ENCODE results near the gene NBAS.

Gene NBAS

DNA sequence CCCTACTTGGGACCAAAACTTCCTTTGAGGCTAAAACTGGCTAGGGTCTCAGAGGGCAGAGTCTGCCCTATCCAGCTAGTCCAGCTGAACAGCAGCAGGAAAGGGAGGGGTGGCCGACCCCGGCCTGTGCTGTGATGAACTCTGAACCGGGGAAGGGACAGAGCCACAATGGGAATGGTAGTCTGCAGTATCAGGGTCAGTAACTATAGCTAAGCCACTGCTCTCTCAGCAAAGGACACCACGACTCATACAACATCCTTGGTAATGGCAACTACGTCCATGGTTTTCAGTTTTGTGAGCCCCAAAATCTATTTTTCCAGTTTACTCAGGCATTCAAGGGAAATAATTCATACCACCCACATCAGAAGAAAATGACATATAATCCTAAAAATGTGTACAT, 75.2 kb downstream of the NBAS start (continued):
- TF ChIP-seq ZNF658 (tag by site-specific recombination; IDR thresholded peaks at IDR 0.05) (no peak), ZNF16 (tag by site-specific recombination; IDR thresholded peaks at IDR 0.05; ENCODE audit: low read depth) (no peak)

DNA sequence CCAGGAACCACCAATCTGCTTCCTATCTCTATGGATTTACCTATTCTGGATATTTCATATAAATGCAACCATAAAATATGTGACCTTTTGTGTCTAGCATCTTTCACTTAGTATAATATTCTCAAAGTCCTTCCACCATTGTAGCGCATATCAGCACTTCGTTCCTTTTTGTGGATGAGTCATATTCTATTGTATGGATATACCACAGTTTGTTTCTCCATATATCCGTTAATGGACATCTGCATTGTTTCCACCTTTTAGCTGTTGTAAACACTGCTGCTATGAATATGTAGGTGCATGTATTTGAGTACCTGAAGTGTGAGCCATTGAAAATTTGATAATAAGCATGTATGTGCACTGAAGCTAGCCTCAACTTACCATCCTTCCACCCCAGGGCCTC, 80.1 kb downstream of the NBAS start:
- TF ChIP-seq, protein P1, sequence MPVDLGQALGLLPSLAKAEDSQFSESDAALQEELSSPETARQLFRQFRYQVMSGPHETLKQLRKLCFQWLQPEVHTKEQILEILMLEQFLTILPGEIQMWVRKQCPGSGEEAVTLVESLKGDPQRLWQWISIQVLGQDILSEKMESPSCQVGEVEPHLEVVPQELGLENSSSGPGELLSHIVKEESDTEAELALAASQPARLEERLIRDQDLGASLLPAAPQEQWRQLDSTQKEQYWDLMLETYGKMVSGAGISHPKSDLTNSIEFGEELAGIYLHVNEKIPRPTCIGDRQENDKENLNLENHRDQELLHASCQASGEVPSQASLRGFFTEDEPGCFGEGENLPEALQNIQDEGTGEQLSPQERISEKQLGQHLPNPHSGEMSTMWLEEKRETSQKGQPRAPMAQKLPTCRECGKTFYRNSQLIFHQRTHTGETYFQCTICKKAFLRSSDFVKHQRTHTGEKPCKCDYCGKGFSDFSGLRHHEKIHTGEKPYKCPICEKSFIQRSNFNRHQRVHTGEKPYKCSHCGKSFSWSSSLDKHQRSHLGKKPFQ (tag by site-specific recombination; IDR thresholded peaks at IDR 0.05) = no peak
- no peak for TF ChIP-seq ZNF335 (tag by site-specific recombination; conservative IDR thresholded peaks at IDR 0.05)
- TF ChIP-seq, protein P2, sequence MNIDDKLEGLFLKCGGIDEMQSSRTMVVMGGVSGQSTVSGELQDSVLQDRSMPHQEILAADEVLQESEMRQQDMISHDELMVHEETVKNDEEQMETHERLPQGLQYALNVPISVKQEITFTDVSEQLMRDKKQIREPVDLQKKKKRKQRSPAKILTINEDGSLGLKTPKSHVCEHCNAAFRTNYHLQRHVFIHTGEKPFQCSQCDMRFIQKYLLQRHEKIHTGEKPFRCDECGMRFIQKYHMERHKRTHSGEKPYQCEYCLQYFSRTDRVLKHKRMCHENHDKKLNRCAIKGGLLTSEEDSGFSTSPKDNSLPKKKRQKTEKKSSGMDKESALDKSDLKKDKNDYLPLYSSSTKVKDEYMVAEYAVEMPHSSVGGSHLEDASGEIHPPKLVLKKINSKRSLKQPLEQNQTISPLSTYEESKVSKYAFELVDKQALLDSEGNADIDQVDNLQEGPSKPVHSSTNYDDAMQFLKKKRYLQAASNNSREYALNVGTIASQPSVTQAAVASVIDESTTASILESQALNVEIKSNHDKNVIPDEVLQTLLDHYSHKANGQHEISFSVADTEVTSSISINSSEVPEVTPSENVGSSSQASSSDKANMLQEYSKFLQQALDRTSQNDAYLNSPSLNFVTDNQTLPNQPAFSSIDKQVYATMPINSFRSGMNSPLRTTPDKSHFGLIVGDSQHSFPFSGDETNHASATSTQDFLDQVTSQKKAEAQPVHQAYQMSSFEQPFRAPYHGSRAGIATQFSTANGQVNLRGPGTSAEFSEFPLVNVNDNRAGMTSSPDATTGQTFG (tag by site-specific recombination; IDR thresholded peaks at IDR 0.05; ENCODE audit: borderline replicate concordance) = no peak
- no peak for TF ChIP-seq ZNF223 (tag by site-specific recombination; IDR thresholded peaks at IDR 0.05)
- TF ChIP-seq, protein P3, sequence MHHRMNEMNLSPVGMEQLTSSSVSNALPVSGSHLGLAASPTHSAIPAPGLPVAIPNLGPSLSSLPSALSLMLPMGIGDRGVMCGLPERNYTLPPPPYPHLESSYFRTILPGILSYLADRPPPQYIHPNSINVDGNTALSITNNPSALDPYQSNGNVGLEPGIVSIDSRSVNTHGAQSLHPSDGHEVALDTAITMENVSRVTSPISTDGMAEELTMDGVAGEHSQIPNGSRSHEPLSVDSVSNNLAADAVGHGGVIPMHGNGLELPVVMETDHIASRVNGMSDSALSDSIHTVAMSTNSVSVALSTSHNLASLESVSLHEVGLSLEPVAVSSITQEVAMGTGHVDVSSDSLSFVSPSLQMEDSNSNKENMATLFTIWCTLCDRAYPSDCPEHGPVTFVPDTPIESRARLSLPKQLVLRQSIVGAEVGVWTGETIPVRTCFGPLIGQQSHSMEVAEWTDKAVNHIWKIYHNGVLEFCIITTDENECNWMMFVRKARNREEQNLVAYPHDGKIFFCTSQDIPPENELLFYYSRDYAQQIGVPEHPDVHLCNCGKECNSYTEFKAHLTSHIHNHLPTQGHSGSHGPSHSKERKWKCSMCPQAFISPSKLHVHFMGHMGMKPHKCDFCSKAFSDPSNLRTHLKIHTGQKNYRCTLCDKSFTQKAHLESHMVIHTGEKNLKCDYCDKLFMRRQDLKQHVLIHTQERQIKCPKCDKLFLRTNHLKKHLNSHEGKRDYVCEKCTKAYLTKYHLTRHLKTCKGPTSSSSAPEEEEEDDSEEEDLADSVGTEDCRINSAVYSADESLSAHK (tag by site-specific recombination; IDR thresholded peaks at IDR 0.05) = no peak
- no peak for TF ChIP-seq ZNF239 (tag by site-specific recombination; IDR thresholded peaks at IDR 0.05)
- TF ChIP-seq ZNF701 (tag by site-specific recombination; IDR thresholded peaks at IDR 0.05) = no peak
- TF ChIP-seq FEZF1 (tag by site-specific recombination; IDR thresholded peaks at IDR 0.05) = no peak
- no peak for TF ChIP-seq ZNF529 (tag by site-specific recombination; IDR thresholded peaks at IDR 0.05; ENCODE audit: insufficient replicate concordance)
- TF ChIP-seq, protein P4, sequence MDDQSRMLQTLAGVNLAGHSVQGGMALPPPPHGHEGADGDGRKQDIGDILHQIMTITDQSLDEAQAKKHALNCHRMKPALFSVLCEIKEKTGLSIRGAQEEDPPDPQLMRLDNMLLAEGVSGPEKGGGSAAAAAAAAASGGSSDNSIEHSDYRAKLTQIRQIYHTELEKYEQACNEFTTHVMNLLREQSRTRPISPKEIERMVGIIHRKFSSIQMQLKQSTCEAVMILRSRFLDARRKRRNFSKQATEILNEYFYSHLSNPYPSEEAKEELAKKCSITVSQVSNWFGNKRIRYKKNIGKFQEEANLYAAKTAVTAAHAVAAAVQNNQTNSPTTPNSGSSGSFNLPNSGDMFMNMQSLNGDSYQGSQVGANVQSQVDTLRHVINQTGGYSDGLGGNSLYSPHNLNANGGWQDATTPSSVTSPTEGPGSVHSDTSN (CRISPR knock-in tag; IDR thresholded peaks at IDR 0.05) = no peak
- TF ChIP-seq, protein P5, sequence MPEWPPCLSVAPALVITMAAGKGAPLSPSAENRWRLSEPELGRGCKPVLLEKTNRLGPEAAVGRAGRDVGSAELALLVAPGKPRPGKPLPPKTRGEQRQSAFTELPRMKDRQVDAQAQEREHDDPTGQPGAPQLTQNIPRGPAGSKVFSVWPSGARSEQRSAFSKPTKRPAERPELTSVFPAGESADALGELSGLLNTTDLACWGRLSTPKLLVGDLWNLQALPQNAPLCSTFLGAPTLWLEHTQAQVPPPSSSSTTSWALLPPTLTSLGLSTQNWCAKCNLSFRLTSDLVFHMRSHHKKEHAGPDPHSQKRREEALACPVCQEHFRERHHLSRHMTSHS (tag by site-specific recombination; IDR thresholded peaks at IDR 0.05) = no peak
- no peak for TF ChIP-seq ZNF768 (tag by site-specific recombination; IDR thresholded peaks at IDR 0.05)
- TF ChIP-seq KLF10 (tag by site-specific recombination; IDR thresholded peaks at IDR 0.05) = no peak
- TF ChIP-seq ZNF341 (tag by site-specific recombination; IDR thresholded peaks at IDR 0.05; ENCODE audit: low read depth) = no peak
- TF ChIP-seq HOXD13 (CRISPR knock-in tag; IDR thresholded peaks at IDR 0.05; ENCODE audit: borderline replicate concordance) = no peak
- TF ChIP-seq ZNF174 (tag by site-specific recombination; IDR thresholded peaks at IDR 0.05) = no peak
- TF ChIP-seq, protein P6, sequence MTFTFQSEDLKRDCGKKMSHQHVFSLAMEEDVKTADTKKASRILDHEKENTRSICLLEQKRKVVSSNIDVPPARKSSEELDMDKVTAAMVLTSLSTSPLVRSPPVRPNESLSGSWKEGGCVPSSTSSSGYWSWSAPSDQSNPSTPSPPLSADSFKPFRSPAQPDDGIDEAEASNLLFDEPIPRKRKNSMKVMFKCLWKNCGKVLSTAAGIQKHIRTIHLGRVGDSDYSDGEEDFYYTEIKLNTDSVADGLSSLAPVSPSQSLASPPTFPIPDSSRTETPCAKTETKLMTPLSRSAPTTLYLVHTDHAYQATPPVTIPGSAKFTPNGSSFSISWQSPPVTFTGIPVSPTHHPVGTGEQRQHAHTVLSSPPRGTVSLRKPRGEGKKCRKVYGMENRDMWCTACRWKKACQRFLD (tag by site-specific recombination; IDR thresholded peaks at IDR 0.05) = no peak
- no peak for TF ChIP-seq REPIN1 (tag by site-specific recombination; IDR thresholded peaks at IDR 0.05; ENCODE audit: low read depth)
- no peaks in the 10 kb centered on the region for H3K9me3 ChIP-seq (ENCODE audit: control insufficient read depth, insufficient read depth, low read depth, low read length)
- no peak overlapping the region for H3K27ac ChIP-seq (ENCODE audit: extremely low read depth, low read depth, low read length)
- POLR2A ChIA-PET = no interaction called here
- CTCF ChIA-PET = no interaction called here
- no peak overlapping the region for H3K4me3 ChIP-seq (ENCODE audit: low read depth, low read length)
- peaks cover 0 to 7% of the 10 kb centered on the region in 2 experiments; a peak in 1 of 3 replicates for H3K36me3 ChIP-seq (ENCODE audit: control insufficient read depth in 2 of 2, insufficient read depth in 1 of 2, low read length in 2 of 2)
- H3K4me1 ChIP-seq (ENCODE audit: control insufficient read depth, insufficient read depth, low read length) = no peaks in the 10 kb centered on the region
